ENCODE data around the gene ZBTB46.

Gene ZBTB46

GRCh38 chr20:63745424-63745805, 85.6 kb downstream of the ZBTB46 start:
- no peak for DNase-seq (ENCODE audit: extremely low read depth, low read depth)
- H3K4me3 ChIP-seq (replicated peaks; ENCODE audit: low read depth, low read length) = no peak overlapping the region
- no peak for TF ChIP-seq CTCF (IDR thresholded peaks at IDR 0.05; ENCODE audit: low read depth, low read length, missing control alignments)

- DNase-seq (ENCODE audit: extremely low read depth, low read depth) = no peak
- no peak overlapping the region for H3K4me3 ChIP-seq (replicated peaks; ENCODE audit: low read depth, low read length)
- no peak for TF ChIP-seq CTCF (IDR thresholded peaks at IDR 0.05; ENCODE audit: low read depth, low read length, missing control alignments)
Measured at GRCh38 chr20:63744574-63745423, 86.3 kb downstream of the ZBTB46 start.

- H3K4me3 ChIP-seq (replicated peaks; ENCODE audit: low read depth, low read length) = no peak overlapping the region
- no peak for DNase-seq (ENCODE audit: extremely low read depth, low read depth)
- TF ChIP-seq CTCF (IDR thresholded peaks at IDR 0.05; ENCODE audit: low read depth, low read length, missing control alignments) = no peak
Measured at GRCh38 chr20:63744158-63744557, 86.9 kb downstream of the ZBTB46 start.

GRCh38 chr20:63743210-63743970, 87.7 kb downstream of the ZBTB46 start:
- TF ChIP-seq CTCF (IDR thresholded peaks at IDR 0.05; ENCODE audit: low read depth, low read length, missing control alignments) = no peak
- no peak for DNase-seq (ENCODE audit: extremely low read depth, low read depth)
- no peak overlapping the region for H3K4me3 ChIP-seq (replicated peaks; ENCODE audit: low read depth, low read length)

- no peak for TF ChIP-seq CTCF (IDR thresholded peaks at IDR 0.05; ENCODE audit: low read depth, low read length, missing control alignments)
- H3K4me3 ChIP-seq (replicated peaks; ENCODE audit: low read depth, low read length) = peak overlapping the region; percentile 63
- DNase-seq (ENCODE audit: extremely low read depth, low read depth) = no peak
Measured at GRCh38 chr20:63742381-63743024, 88.6 kb downstream of the ZBTB46 start.

- DNase-seq (ENCODE audit: extremely low read depth, low read depth) = no peak
- peak overlapping the region; percentile 63 for H3K4me3 ChIP-seq (replicated peaks; ENCODE audit: low read depth, low read length)
- TF ChIP-seq CTCF (IDR thresholded peaks at IDR 0.05; ENCODE audit: low read depth, low read length, missing control alignments) = no peak
Measured at GRCh38 chr20:63741676-63742380, 89.2 kb downstream of the ZBTB46 start.

Data from HFF-Myc (cell line).